HG03108 (cell line): ENCODE results near the gene CLRN3.

Experiments
- ATAC-seq: cut with Tn5 transposase; IDR thresholded peaks from one replicate; pipeline ENCODE4 v1.9.1; 2021; ENCODE audit warnings: moderate library complexity; ENCODE audit not compliant: unreplicated experiment

CLRN3 gene, protein sequence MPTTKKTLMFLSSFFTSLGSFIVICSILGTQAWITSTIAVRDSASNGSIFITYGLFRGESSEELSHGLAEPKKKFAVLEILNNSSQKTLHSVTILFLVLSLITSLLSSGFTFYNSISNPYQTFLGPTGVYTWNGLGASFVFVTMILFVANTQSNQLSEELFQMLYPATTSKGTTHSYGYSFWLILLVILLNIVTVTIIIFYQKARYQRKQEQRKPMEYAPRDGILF

GRCh38 chr10:127892743-127893142 lies at the start of gene CLRN3:
TSS of gene CLRN3 (minus strand) at chr10:127892941. CDS start at chr10:127892784, 157 bp downstream.
- ATAC-seq: no peak

- ATAC-seq: no peak
Observed at GRCh38 chr10:127940866-127941640, 48.3 kb upstream of the CLRN3 start.

DNA sequence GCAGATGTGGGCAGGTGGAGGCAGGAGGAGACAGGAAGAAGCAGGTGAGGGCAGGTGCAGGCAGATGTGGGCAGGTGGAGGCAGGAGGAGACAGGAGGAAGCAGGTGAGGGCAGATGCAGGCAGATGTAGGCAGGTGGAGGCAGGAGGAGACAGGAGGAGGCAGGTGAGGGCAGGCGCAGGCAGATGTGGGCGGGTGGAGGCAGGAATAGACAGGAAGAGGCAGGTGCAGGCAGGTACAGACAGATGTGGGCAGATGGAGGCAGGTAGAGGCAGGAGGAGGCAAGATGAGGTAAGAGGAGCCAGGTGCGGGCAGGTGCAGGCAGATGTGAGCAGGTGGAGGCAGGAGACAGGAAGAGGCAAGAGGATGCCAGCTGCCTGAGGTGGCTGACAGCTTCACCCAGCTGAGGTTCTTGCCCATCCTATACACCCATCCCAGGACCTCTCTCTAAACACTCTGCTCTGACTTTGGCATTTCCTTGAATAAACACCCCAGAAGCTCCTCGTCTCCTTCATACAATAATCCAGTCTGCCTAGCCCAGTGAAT lies 47.1 kb upstream of the CLRN3 start:
- no peak for ATAC-seq

DNA sequence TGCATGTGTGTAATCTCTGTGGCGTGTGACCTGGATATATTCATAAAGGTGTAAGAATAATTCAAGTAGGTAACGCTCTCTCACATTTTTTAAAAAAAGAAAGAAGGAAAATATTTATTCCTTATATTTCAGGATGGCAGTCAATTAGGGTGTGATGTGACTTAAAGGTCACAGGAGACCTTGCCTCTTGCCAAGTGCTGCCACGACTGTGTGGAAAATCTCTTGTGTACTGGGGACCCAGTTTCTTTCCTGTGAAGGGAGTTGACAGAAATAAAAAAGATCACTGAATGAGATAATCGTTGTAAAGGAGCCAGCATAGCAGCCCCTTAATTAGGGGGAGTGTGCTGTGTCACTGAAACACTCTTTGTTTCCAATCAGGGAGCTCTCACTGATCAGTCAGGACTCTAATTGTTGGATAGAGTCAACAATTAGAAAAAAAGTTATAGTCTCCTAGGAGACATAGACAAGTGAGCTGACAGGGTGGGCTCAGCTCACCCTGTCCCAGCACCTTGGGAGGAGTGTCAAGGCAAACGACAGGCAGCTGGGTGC lies 45.2 kb upstream of the CLRN3 start:
- no peak for ATAC-seq

DNA sequence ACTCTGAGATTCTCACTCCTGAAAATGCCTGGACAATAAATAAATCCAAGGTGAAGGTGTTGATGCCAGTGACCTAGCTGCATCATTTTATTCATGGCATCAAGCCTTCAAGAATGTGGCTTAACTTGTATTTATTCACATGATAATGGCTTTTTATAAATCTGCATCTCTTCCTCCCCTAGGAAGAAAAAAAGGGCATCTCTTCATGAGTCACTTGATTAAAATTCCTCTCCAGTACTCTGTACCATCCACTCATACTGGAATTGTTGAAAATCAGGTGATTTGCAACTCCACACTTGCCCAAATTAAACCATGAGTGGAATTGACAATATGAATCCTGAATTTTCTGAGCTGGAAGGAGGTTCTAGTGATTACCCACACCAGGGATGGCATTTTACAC lies 44.3 kb upstream of the CLRN3 start:
- no peak for ATAC-seq

GRCh38 chr10:127935071-127935561 lies 42.4 kb upstream of the CLRN3 start:
- ATAC-seq: no peak

DNA sequence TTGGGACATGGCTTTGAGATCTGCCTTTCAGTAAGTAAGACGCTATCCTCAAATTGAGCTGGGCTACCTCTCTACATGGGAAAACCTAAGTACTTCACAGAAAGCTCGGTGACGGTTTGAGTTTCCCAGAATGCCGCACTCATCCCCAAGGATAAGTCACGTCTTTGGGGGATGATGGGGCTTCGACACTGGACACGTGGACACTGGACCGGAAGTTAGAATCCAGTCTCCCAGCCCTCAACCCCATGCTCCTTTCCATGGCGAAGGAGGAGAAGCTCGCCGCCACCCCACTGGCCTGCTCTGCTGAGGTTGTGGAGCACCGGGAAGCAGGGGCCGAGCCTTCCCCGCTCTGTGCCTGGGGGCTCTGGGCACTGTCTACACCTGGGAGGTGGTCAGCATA lies 41.6 kb upstream of the CLRN3 start:
- no peak for ATAC-seq

GRCh38 chr10:127933271-127933670 lies 40.5 kb upstream of the CLRN3 start:
- no peak for ATAC-seq

DNA sequence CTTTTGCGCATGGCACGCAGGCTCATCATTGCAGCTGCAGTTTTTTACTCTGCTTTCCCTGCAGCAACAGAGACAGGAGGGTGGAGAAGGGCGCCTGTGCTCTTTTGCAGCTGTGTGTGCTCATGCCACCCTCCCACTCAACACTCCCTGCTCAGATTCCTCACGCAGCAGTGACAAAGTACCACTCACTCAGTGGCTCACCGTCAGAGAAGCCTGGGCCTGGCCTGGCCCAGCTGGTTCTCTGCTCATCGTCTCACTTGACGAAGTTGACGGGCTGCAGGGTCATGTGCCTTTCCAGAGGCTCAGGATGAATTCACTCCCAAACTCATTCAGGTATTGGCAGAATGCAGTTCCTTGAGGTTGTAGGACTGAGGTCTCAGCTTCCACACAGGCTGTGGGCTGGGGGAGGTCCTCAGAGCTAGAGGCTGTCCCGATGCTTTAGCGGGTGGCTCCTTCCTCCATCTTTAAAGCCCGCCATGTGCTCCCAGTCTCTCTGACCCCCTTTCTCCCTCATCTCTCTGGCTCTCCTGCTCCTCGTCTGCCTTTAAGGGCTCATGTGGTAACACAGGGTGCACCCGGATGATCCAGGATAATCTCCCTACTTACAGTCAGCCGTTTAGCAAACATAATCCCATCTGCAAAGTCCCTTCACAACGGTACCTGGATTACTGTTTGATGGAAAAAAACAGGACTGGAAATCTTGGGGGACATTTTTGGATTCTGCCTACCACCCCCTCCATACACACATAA lies 40.0 kb upstream of the CLRN3 start:
- ATAC-seq: no peak

DNA sequence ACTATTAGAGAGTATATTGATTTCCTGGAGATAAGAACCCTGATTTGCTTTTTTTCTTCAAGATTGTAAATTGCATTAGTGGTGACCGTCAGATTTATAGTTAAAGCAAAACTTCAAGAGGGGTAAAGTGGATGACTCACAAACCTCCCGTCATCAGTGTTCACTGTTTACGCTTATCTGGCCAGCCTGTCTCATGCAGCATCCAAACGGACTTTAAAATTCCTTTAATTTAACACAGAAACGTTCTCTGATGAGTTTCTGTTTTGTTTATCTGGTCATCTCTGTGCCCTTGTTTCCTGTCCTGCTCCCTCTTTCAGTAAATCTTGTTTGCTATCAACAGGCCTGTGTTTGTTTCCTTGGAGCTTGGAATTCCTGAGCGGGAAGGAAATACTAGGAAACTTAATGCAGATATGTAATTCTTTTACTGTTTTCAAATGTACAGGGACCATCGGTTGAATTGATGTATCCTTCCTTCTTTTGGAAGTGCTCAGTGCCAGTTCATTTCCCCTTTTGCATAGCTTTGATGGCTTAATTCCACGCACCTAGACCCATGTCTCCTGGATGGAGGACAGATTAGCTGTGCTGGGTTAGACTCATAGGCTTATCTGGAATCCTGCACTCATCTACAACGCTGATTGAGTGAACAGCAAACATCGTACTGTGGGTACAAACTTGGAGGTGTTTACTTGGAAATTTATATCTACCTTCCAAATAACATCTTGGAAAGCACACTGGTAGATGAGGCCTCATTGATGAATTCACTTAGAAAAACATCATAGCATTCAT lies 35.5 kb upstream of the CLRN3 start:
- ATAC-seq: no peak

DNA sequence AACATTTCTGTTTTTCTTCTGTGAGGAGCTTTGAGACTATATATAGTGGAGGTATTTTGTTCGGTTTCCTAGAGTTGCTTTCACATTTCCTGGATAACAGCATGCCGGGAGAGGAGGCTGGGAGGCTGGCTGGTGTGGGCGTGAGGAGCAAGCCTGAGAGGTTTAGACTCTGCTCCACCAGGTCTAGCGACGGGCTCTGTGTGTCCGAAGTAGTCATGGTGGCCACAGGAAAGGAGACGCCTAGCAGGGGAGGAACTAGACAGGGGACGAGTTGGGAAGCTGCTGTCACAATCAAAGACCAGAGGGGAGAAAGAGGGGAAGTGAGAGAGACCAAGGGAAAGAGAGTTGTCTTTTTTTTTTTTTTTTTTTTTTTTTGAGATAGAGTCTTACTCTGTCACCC lies 33.7 kb upstream of the CLRN3 start:
- ATAC-seq: no peak

- ATAC-seq: no peak
Observed at GRCh38 chr10:127925471-127926207, 32.9 kb upstream of the CLRN3 start.

DNA sequence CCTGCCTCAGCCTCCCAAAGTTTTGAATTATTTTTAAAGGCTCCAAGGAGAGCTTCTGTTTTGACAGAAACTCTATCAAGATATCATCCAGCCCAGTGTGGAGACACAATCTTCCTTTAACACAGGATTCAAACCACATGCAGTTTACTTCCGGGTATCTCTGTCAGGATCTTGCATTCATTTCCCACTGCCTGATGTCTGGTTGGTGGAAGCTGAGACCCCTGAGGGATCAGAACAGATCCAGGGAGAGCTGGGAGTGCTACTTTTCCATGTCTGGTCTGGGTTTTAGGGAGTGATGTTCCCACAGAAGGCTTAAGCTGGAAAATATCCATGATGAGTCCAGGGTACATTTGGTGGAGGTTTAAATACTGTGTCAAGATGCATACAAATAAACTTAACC lies 30.9 kb upstream of the CLRN3 start:
- ATAC-seq: no peak

DNA sequence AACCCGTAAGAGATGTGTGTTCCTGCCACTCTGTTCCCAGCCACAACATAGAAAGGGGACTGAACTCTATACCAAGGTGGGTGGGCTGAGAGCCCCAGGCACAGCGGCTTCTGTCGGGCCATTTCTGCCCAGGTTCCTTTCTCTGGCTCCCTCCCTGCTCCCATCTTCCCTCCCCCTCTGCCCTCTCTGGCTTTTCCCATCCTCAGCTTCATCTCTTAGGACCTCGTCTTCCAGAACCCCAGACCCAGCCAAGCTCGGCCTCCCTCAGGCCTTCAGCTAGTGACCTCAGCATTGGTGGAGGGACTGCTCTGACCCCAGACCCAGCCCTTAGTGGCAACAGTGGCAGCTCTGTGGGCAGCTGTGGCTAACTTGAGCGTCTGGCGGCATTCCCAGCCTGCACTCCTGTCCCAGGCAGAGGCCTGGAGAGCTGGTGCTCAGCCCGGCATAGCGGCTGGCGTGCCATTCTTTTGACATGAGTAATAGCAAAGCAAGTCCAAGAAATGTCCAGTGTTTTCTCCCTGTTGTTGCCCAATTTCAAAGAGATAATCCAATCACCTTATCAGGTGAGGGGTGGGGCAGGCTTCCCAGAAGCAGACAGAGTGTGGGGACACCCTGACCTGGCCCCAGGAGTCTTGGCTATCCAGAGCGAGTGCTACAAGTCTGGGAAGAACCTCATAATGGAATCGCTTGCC lies 30.1 kb upstream of the CLRN3 start:
- ATAC-seq: no peak

DNA sequence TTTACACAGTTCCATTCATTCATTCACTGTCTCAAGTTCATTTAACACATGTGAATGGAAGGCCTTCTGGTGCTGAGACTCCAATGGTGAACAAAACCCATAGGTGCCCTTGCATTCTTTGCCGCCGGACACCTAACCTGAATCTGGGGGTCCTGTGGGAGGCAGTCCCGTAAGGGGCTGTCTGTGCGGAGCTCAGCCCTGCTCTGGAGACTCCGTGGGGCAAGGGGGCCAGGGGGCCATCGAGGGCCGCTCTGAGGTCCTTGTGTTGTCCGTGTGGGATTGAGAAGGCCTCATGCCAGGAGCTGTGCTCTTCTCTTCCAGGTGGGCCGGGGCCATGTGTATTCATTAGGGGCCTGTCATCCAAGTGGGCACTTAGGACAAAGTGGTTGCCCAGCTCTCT lies 29.5 kb upstream of the CLRN3 start:
- no peak for ATAC-seq

DNA sequence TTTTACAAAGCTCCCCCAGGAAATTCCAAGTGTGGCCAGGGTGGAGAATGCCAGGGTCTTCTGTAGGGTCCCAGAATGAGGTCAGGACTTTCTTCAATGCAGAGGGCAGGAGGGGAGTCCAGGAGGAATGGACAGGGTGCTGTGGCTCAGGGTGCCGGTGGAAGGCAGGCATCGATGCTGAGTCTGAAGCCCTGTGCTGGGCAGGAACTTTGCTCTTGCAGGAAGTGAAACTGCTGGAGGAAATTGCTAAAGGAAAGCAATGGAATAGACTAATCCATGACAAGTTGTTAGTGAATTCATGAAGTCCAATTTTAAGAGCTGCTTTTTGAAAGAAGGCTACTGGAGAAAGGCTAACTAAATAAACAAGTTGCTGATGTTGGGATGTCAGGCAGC lies 29.0 kb upstream of the CLRN3 start:
- no peak for ATAC-seq

GRCh38 chr10:127921075-127921752 lies 28.5 kb upstream of the CLRN3 start:
- ATAC-seq: no peak

GRCh38 chr10:127920306-127921074 lies 27.7 kb upstream of the CLRN3 start:
- ATAC-seq: no peak
